ENCODE data around the gene PLCD4. TPM values are rescaled to one million over a fixed set of nuclear protein-coding genes. Genes with fewer than 3 reads are reported as not detected.

Gene PLCD4
- polyA plus RNA-seq, 1 of the 3 experiments (the other 2 are of a cell fraction): 8.5 TPM

DNA sequence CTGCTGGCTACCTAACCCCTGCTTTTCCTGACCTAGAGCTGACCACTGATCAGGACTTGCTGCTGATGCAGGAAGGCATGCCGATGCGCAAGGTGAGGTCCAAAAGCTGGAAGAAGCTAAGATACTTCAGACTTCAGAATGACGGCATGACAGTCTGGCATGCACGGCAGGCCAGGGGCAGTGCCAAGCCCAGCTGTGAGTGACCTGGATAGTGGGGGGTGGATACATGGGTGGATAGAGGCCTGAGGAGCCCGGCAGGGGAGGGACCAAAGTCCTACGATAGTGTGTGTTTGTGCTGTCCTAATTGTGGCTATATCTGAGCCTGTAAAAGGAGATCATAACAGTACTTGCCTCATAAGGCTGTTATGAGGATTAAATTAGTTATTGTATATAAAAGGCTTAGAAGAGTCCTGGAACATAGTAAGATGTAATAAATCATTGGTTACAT is 8.2 kb downstream of the PLCD4 start:
- ChIA-PET POLR2A (interaction anchor here (1.5 kb wide), 1 partner anchor 8 kb away, joined by 5 read pairs; the partner anchor contains the start of gene PLCD4), CTCF (interaction anchor here (1.5 kb wide), 1 partner anchor 95 kb away, joined by 4 read pairs; no protein-coding TSS in a partner anchor)
- H4K20me1 ChIP-seq (ENCODE audit: insufficient read depth): no peaks in the 10 kb centered on the region
- no peak overlapping the region for H3K27ac ChIP-seq (ENCODE audit: low read depth in 2 of 2, low read length in 1 of 2)
- 94% methylated on average over 6 of the region's 6 CpGs for WGBS (ENCODE audit: low lambda C conversion rate)
- no peak overlapping the region for H3K4me2 ChIP-seq
- no peak for DNase-seq
- H3K79me2 ChIP-seq (ENCODE audit: insufficient read depth): no peaks in the 10 kb centered on the region
- no peaks in the 10 kb centered on the region for H3K4me1 ChIP-seq (ENCODE audit: control insufficient read depth in 1 of 2, insufficient read depth in 2 of 2, low read depth in 1 of 2, low read length in 1 of 2)
- TF ChIP-seq, protein P1, sequence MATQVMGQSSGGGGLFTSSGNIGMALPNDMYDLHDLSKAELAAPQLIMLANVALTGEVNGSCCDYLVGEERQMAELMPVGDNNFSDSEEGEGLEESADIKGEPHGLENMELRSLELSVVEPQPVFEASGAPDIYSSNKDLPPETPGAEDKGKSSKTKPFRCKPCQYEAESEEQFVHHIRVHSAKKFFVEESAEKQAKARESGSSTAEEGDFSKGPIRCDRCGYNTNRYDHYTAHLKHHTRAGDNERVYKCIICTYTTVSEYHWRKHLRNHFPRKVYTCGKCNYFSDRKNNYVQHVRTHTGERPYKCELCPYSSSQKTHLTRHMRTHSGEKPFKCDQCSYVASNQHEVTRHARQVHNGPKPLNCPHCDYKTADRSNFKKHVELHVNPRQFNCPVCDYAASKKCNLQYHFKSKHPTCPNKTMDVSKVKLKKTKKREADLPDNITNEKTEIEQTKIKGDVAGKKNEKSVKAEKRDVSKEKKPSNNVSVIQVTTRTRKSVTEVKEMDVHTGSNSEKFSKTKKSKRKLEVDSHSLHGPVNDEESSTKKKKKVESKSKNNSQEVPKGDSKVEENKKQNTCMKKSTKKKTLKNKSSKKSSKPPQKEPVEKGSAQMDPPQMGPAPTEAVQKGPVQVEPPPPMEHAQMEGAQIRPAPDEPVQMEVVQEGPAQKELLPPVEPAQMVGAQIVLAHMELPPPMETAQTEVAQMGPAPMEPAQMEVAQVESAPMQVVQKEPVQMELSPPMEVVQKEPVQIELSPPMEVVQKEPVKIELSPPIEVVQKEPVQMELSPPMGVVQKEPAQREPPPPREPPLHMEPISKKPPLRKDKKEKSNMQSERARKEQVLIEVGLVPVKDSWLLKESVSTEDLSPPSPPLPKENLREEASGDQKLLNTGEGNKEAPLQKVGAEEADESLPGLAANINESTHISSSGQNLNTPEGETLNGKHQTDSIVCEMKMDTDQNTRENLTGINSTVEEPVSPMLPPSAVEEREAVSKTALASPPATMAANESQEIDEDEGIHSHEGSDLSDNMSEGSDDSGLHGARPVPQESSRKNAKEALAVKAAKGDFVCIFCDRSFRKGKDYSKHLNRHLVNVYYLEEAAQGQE (IDR thresholded peaks at IDR 0.05; ENCODE audit: low read depth, low read length): no peak
- TF ChIP-seq, protein P2, sequence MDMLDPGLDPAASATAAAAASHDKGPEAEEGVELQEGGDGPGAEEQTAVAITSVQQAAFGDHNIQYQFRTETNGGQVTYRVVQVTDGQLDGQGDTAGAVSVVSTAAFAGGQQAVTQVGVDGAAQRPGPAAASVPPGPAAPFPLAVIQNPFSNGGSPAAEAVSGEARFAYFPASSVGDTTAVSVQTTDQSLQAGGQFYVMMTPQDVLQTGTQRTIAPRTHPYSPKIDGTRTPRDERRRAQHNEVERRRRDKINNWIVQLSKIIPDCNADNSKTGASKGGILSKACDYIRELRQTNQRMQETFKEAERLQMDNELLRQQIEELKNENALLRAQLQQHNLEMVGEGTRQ (IDR thresholded peaks at IDR 0.05; ENCODE audit: borderline replicate concordance, low read depth, low read length): no peak
- no peak for TF ChIP-seq TAF1 (IDR thresholded peaks at IDR 0.05; ENCODE audit: borderline replicate concordance, low read depth, low read length)
- TF ChIP-seq, protein P3, sequence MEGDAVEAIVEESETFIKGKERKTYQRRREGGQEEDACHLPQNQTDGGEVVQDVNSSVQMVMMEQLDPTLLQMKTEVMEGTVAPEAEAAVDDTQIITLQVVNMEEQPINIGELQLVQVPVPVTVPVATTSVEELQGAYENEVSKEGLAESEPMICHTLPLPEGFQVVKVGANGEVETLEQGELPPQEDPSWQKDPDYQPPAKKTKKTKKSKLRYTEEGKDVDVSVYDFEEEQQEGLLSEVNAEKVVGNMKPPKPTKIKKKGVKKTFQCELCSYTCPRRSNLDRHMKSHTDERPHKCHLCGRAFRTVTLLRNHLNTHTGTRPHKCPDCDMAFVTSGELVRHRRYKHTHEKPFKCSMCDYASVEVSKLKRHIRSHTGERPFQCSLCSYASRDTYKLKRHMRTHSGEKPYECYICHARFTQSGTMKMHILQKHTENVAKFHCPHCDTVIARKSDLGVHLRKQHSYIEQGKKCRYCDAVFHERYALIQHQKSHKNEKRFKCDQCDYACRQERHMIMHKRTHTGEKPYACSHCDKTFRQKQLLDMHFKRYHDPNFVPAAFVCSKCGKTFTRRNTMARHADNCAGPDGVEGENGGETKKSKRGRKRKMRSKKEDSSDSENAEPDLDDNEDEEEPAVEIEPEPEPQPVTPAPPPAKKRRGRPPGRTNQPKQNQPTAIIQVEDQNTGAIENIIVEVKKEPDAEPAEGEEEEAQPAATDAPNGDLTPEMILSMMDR (IDR thresholded peaks at IDR 0.05): no peak
- H3K9me2 ChIP-seq: no peaks in the 10 kb centered on the region
- H3K9me3 ChIP-seq: no peaks in the 10 kb centered on the region
- H3K36me3 ChIP-seq (replicated peaks in 1 of 2; ENCODE audit: control insufficient read depth in 1 of 2, insufficient read depth in 2 of 2, low read length in 1 of 2): no peaks in the 10 kb centered on the region
- no peak overlapping the region for H3K9ac ChIP-seq
- no peaks in the 10 kb centered on the region for H3K27me3 ChIP-seq (ENCODE audit: insufficient read depth)
- H3K4me3 ChIP-seq (ENCODE audit: low read depth in 2 of 2, low read length in 1 of 2): no peak overlapping the region
- H3F3A ChIP-seq (replicated peaks; ENCODE audit: insufficient read depth): no peaks in the 10 kb centered on the region
- no peak overlapping the region for H2AFZ ChIP-seq (ENCODE audit: low read depth)

DNA sequence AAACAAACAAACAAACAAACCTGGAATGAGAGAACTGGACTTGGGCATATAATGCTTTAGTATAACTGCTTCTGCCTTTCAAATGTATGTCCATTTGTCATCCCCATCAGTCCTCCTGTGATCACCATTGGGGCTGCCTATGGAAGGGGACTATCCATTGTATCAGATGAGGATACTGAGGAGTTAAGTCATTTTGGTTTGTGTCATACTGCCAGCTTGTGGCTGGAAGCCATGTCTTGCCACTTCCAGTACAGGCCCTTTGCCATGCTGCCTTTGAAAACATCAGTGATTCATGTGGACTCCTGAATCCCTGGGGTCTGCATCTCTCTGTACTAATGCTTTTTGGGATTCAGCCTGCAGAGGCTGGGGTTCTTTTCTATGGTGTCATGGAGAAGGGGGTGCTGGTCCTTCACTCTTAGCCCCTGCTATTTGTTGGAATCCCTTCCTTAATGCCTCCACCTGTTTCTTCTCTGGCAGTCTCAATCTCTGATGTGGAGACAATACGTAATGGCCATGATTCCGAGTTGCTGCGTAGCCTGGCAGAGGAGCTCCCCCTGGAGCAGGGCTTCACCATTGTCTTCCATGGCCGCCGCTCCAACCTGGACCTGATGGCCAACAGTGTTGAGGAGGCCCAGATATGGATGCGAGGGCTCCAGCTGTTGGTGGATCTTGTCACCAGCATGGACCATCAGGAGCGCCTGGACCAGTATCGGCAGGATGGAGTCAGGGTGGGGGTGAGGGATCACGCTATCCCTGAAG is 10.6 kb downstream of the PLCD4 start:
- no peak overlapping the region for H3K4me2 ChIP-seq
- CTCF ChIA-PET: interaction anchor here (0.5 to 2.4 kb wide), 10 partner anchors 10 to 79 kb away, joined by 3 to 12 read pairs (median 4); partner anchors contain the start of gene PLCD4
- peaks cover 0 to 1% of the 10 kb centered on the region in 2 experiments for H3K36me3 ChIP-seq (replicated peaks in 1 of 2; ENCODE audit: control insufficient read depth in 1 of 2, insufficient read depth in 2 of 2, low read length in 1 of 2)
- WGBS (ENCODE audit: low lambda C conversion rate): 91% methylated on average over 9 of the region's 9 CpGs
- no peak overlapping the region for H3K27ac ChIP-seq (ENCODE audit: low read depth in 2 of 2, low read length in 1 of 2)
- no peaks in the 10 kb centered on the region for H3K4me1 ChIP-seq (ENCODE audit: control insufficient read depth in 1 of 2, insufficient read depth in 2 of 2, low read depth in 1 of 2, low read length in 1 of 2)
- H3K9me2 ChIP-seq: no peaks in the 10 kb centered on the region
- H3K79me2 ChIP-seq (ENCODE audit: insufficient read depth): no peaks in the 10 kb centered on the region
- H3K9ac ChIP-seq: no peak overlapping the region
- peak; percentile 50 for DNase-seq
- H3K27me3 ChIP-seq (ENCODE audit: insufficient read depth): no peaks in the 10 kb centered on the region
- H4K20me1 ChIP-seq (ENCODE audit: insufficient read depth): no peaks in the 10 kb centered on the region
- no peak for TF ChIP-seq JUND (IDR thresholded peaks at IDR 0.05)
- peak; percentile 72 for TF ChIP-seq RAD21 (IDR thresholded peaks at IDR 0.05; ENCODE audit: low read length)
- TF ChIP-seq SMC3 (IDR thresholded peaks at IDR 0.05; ENCODE audit: low read depth, low read length): peak; percentile 44; the same call in 1 of the 2 replicates
- TF ChIP-seq, protein P3 (IDR thresholded peaks at IDR 0.05): peak; percentile 36
- H2AFZ ChIP-seq (ENCODE audit: low read depth): no peak overlapping the region
- no peaks in the 10 kb centered on the region for H3F3A ChIP-seq (replicated peaks; ENCODE audit: insufficient read depth)
- POLR2A ChIA-PET: interaction anchor here (1.1 kb wide), 1 partner anchor 11 kb away, joined by 3 read pairs; the partner anchor contains the start of gene PLCD4
- no peak overlapping the region for H3K4me3 ChIP-seq (ENCODE audit: low read depth in 2 of 2, low read length in 1 of 2)
- H3K9me3 ChIP-seq: no peaks in the 10 kb centered on the region

All from SK-N-SH (cell line).